Fibroblast of skin of right quadriceps (primary cell): ENCODE results near the gene SRP68.

Experiments
- DNase-seq: peaks from one replicate; pipeline ENCODE4 v3.0.0-alpha.2; 2013

The SRP68 gene

DNA sequence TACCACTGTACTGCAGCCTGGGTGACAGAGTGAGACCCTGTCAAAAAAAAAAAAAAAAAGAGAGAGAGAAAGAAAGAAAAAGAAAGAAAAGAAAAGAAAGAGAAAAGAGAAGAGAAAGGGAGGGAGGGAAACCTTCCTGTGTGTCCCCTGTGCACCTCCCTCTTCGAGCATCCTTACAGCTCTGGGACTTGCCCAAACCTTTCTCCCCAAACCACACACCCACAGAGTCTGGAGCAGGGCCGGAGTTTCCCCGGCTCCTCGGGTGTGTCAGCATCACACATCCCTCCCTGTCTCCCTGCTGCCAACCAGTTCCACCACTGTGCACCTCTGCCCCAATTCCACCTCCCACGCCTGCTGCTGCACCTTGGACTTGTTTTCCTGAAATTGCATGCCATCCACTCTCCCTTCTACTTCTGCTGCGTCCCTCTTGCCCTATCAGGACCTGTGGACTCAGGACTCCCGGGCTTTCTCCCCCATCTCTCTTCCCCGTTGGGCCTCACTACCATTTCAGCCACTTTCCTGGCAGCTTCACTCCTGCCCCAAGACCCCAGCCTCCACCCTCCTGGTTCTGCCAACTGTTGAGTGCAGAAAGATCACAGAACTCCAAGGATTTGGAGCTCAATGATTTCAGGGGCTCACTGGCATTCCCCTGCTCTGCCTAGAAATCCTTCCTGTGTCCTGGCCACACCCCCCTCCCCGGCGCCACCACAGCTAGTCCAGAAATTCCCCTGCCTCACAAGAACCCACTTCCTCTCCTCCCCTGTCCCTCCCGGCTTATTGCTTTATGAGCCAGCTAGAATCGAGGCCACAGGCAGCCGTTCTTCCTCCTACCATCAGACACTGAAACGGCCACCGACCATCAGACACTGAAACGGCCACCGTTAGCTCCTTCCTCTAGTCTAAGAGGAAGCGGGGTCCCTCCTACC is 75.4 kb downstream of the SRP68 start:
- peak; percentile 74 for DNase-seq

- DNase-seq: no peak
Measured at GRCh38 chr17:75995385-75995925, 76.9 kb downstream of the SRP68 start.

GRCh38 chr17:75994802-75995370 is 77.4 kb downstream of the SRP68 start:
- no peak for DNase-seq

DNA sequence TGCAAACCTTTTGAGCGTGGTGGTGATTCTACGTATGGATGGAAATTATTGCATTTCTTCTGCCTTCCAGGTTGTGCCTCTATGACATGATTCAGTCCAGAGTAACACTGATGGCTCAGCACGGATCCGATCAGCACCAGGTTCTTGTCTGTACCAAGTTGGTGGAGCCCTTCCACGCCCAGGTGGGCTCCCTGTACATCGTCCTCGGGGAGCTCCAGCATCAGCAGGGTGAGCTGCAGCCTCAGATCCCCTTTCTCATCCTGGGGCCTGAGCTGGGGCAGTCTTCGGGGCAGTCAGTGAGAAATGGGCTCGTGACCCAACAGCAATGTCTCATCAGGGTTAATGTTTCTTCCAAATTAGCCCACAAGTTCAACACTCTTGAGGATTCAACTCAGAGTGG is 80.9 kb downstream of the SRP68 start:
- no peak for DNase-seq
